Measurements from ENCODE around the gene TMEM25. TPM values are rescaled to one million over a fixed set of nuclear protein-coding genes. Genes with fewer than 3 reads are reported as not detected.

Gene TMEM25
- total RNA-seq, 4 donors from 2014 or later: 2.5 to 36.6 (median 10.7) TPM

- Histone ChIP-seq H3K27me3 (no peaks in the 10 kb centered on the region), H3K4me1 (peaks cover 13 to 19% of the 10 kb centered on the region in 2 donors), H3K4me3 (peak overlapping the region in 1 of 4 donors; percentile 77), H3K36me3 (no peaks in the 10 kb centered on the region), H3K27ac (peak overlapping the region in 2 of 4 donors; percentile 82), H3K9me3 (no peaks in the 10 kb centered on the region)
- DNase-seq: no peak
- TF ChIP-seq, protein P1, sequence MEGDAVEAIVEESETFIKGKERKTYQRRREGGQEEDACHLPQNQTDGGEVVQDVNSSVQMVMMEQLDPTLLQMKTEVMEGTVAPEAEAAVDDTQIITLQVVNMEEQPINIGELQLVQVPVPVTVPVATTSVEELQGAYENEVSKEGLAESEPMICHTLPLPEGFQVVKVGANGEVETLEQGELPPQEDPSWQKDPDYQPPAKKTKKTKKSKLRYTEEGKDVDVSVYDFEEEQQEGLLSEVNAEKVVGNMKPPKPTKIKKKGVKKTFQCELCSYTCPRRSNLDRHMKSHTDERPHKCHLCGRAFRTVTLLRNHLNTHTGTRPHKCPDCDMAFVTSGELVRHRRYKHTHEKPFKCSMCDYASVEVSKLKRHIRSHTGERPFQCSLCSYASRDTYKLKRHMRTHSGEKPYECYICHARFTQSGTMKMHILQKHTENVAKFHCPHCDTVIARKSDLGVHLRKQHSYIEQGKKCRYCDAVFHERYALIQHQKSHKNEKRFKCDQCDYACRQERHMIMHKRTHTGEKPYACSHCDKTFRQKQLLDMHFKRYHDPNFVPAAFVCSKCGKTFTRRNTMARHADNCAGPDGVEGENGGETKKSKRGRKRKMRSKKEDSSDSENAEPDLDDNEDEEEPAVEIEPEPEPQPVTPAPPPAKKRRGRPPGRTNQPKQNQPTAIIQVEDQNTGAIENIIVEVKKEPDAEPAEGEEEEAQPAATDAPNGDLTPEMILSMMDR (IDR thresholded peaks at IDR 0.05 in 4 of 5, conservative IDR thresholded peaks at IDR 0.05 in 1 of 5): no peak
- TF ChIP-seq POLR2A (IDR thresholded peaks at IDR 0.05): no peak
- intact Hi-C loops (cut with DNase I; ENCODE audit: low total_unique reads): loop anchor here (5.0 kb wide), 1 partner anchor 35 kb away; the partner anchor contains the start of gene IFT46
- in situ Hi-C loops (cut with MboI; ENCODE audit: low sequenced_read_pairs in 4 of 4): no loop called here
- ATAC-seq: no peak
These were observed 1.1 kb downstream of the TMEM25 start for GRCh38 chr11:118532091-118532490.

- DNase-seq (no peak), ATAC-seq (no peak)
- TF ChIP-seq, protein P1 (IDR thresholded peaks at IDR 0.05 in 4 of 5, conservative IDR thresholded peaks at IDR 0.05 in 1 of 5): no peak
- no peak for TF ChIP-seq POLR2A (IDR thresholded peaks at IDR 0.05)
- no peaks in the 10 kb centered on the region for H3K27me3 ChIP-seq
- H3K4me1 ChIP-seq: peaks cover 13 to 19% of the 10 kb centered on the region in 2 donors
- no peaks in the 10 kb centered on the region for H3K36me3 ChIP-seq
- no peaks in the 10 kb centered on the region for H3K9me3 ChIP-seq
- intact Hi-C loops (cut with DNase I; ENCODE audit: low total_unique reads) (loop anchor here (5.0 kb wide), 1 partner anchor 34 kb away; the partner anchor contains the start of gene IFT46), in situ Hi-C loops (cut with MboI; ENCODE audit: low sequenced_read_pairs in 4 of 4) (no loop called here)
- no peak overlapping the region for H3K27ac ChIP-seq
- no peak overlapping the region for H3K4me3 ChIP-seq
These were observed 2.1 kb downstream of the TMEM25 start for GRCh38 chr11:118532852-118533768.

DNA sequence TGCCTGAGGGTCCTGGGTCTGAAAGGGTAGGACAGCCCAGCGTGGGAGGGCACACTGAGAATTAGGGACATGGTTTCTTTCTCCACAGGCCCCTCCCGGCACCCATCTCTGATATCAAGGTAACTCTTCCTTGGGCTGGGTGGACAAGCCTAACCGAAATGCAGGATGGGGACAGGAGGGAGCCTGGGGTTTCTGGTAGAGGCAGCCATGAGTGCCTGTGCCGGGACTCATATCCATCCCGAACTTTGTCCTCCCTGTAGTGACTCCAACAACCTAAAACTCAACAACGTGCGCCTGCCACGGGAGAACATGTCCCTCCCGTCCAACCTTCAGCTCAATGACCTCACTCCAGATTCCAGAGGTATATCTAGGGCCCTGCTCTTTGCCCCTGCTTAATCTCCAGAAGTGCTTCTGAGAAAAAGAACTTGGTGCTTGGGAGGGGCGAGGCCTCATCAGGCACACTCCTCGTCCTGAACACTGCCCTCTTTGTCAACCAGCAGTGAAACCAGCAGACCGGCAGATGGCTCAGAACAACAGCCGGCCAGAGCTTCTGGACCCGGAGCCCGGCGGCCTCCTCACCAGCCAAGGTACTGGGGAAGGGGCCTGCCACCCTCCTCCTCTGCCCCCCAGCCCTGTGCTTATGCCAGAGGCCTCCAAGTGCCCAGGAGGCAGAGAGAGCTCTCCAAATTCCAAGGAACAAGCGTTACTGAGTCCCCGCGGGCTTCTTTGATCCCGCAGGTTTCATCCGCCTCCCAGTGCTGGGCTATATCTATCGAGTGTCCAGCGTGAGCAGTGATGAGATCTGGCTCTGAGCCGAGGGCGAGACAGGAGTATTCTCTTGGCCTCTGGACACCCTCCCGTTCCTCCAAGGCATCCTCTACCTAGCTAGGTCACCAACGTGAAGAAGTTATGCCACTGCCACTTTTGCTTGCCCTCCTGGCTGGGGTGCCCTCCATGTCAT, 3.1 kb downstream of the TMEM25 start:
- Histone ChIP-seq H3K4me1 (peaks cover 13 to 19% of the 10 kb centered on the region in 2 donors), H3K27ac (no peak overlapping the region), H3K9me3 (no peaks in the 10 kb centered on the region), H3K4me3 (no peak overlapping the region), H3K36me3 (no peaks in the 10 kb centered on the region), H3K27me3 (no peaks in the 10 kb centered on the region)
- TF ChIP-seq, protein P1 (IDR thresholded peaks at IDR 0.05 in 4 of 5, conservative IDR thresholded peaks at IDR 0.05 in 1 of 5): no peak
- TF ChIP-seq POLR2A (IDR thresholded peaks at IDR 0.05): no peak
- ATAC-seq: no peak
- intact Hi-C loops (cut with DNase I; ENCODE audit: low total_unique reads) (loop anchor here (5.0 kb wide), 1 partner anchor 33 kb away; the partner anchor contains the start of gene IFT46), in situ Hi-C loops (cut with MboI; ENCODE audit: low sequenced_read_pairs in 4 of 4) (no loop called here)
- no peak for DNase-seq

DNA sequence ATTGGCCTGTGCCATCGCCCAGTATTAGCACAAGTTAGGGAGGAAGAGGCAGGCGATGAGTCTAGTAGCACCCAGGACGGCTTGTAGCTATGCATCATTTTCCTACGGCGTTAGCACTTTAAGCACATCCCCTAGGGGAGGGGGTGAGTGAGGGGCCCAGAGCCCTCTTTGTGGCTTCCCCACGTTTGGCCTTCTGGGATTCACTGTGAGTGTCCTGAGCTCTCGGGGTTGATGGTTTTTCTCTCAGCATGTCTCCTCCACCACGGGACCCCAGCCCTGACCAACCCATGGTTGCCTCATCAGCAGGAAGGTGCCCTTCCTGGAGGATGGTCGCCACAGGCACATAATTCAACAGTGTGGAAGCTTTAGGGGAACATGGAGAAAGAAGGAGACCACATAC, 4.3 kb downstream of the TMEM25 start:
- no peaks in the 10 kb centered on the region for H3K9me3 ChIP-seq
- H3K27ac ChIP-seq: no peak overlapping the region
- in situ Hi-C loops (cut with MboI; ENCODE audit: low sequenced_read_pairs in 4 of 4) (no loop called here), intact Hi-C loops (cut with DNase I; ENCODE audit: low total_unique reads) (no loop called here)
- TF ChIP-seq POLR2A (IDR thresholded peaks at IDR 0.05): no peak
- TF ChIP-seq, protein P1 (IDR thresholded peaks at IDR 0.05 in 4 of 5, conservative IDR thresholded peaks at IDR 0.05 in 1 of 5): no peak
- no peaks in the 10 kb centered on the region for H3K36me3 ChIP-seq
- no peaks in the 10 kb centered on the region for H3K27me3 ChIP-seq
- DNase-seq (no peak), ATAC-seq (no peak)
- H3K4me3 ChIP-seq: no peak overlapping the region
- peaks cover 5 to 6% of the 10 kb centered on the region in 2 donors for H3K4me1 ChIP-seq

All from gastrocnemius medialis (tissue), 4 donors.